ENCODE data around the gene RNF20. TPM values are rescaled to one million over a fixed set of nuclear protein-coding genes. Genes with fewer than 3 reads are reported as not detected.
"Not testable (repeated sequence)": the region's sequence is repeated elsewhere in the genome, so short reads cannot be mapped to it uniquely, and the experiment has no call there.

Gene RNF20
- polyA plus RNA-seq, 1 donor from 2014 or later, result 43.6 TPM

DNA sequence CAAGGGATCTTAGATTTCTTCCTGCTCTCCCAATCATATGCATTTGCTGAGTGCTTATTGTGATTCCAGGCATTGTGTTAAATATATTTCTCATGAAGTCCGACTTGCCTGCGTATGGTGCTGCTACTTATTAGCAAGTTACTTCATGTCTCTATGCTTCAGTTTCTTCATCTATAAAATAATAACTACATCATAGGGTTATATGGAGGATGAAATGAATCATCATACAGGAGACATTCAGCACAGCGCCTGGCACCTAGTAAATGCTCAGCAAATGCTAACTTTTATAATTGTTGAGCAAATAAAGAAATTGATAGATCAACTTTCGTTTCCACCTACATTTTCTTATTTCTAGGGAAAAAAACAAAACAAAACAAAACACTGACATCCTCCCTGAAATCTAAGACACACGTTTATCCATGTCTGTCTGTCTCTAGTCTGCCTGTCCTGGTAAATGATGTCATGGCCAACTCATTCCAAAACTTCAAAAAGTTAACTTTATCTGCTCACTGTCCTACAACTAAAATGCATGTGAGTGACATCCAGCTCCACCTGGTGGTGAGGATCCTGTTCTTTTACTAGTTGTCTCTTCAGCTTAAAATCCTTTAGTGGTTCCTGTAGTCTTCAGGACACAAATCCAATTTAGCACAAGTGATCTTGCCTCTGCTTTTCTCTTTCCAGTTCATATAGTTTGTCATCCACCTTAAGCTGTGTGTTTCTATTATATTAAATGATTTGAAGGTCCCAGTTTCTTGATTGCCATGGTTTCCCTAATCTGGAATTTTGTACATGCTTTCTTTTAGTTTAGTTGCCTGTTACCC is 33.5 kb downstream of the RNF20 start:
- Mint-ChIP-seq H3K27ac (no peak overlapping the region), H3K4me1 (peaks cover 0 to 1% (median 0%) of the 10 kb centered on the region in 3 donors), H3K36me3 (peaks cover 9% of the 10 kb centered on the region), H3K9me3 (no peaks in the 10 kb centered on the region), H3K4me3 (no peak overlapping the region), H3K27me3 (no peaks in the 10 kb centered on the region)

DNA sequence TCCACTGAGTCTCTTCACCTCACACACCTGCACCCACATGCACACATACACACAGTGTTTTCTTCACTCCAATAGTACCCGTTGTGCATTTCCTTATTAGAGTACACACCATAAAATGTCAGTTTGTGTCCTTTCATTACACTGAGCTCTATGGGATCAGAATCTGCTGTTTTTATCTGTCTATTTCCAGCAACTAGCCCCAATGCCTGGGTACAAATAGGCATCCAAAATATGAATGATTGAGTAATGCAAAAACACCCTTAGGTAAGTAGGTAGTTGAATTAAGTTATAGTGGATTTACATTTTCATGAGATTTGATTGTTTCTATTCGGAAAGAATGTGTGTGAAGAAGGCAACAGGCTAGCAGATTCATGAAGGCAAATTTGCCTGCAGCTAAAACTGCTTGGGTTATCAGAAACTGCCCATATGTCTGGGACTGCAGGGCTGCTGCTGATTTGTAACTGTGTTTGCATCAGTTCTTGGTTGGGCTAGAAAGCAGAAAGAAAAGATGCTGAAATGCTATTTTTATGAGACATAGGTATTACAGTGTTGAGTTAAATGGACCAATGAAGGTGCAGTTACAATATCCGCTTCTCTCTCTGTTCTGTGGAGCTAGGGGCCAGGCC is 34.2 kb downstream of the RNF20 start:
- H3K9me3 Mint-ChIP-seq, result no peaks in the 10 kb centered on the region
- H3K36me3 Mint-ChIP-seq, result peaks cover 9% of the 10 kb centered on the region
- H3K4me3 Mint-ChIP-seq, result no peak overlapping the region
- peaks cover 0 to 1% (median 0%) of the 10 kb centered on the region in 3 donors for H3K4me1 Mint-ChIP-seq
- H3K27me3 Mint-ChIP-seq, result no peaks in the 10 kb centered on the region
- no peak overlapping the region for H3K27ac Mint-ChIP-seq

GRCh38 chr9:101569741-101570501 is 36.3 kb downstream of the RNF20 start:
- Mint-ChIP-seq H3K9me3 (no peaks in the 10 kb centered on the region), H3K4me1 (peaks cover 0 to 1% (median 0%) of the 10 kb centered on the region in 3 donors)

GRCh38 chr9:101571114-101571513 is 37.5 kb downstream of the RNF20 start:
- no peaks in the 10 kb centered on the region for H3K27me3 Mint-ChIP-seq
- peaks cover 0 to 1% (median 0%) of the 10 kb centered on the region in 3 donors for H3K4me1 Mint-ChIP-seq
- no peaks in the 10 kb centered on the region for H3K9me3 Mint-ChIP-seq
- no peak overlapping the region for H3K4me3 Mint-ChIP-seq
- peaks cover 4% of the 10 kb centered on the region for H3K36me3 Mint-ChIP-seq
- H3K27ac Mint-ChIP-seq, result no peak overlapping the region

More at GRCh38 chr9:101569741-101570501, 36.3 kb downstream of the RNF20 start:
- no peak overlapping the region for H3K4me3 Mint-ChIP-seq
- no peaks in the 10 kb centered on the region for H3K27me3 Mint-ChIP-seq
- no peak overlapping the region for H3K27ac Mint-ChIP-seq
- peaks cover 4% of the 10 kb centered on the region for H3K36me3 Mint-ChIP-seq

GRCh38 chr9:101572316-101572715 is 38.7 kb downstream of the RNF20 start:
- no peak overlapping the region for H3K4me3 Mint-ChIP-seq
- H3K27ac Mint-ChIP-seq, result no peak overlapping the region
- H3K9me3 Mint-ChIP-seq, result no peaks in the 10 kb centered on the region
- no peaks in the 10 kb centered on the region for H3K27me3 Mint-ChIP-seq
- H3K36me3 Mint-ChIP-seq, result peaks cover 4% of the 10 kb centered on the region
- peaks cover 0 to 4% (median 1%) of the 10 kb centered on the region in 3 donors for H3K4me1 Mint-ChIP-seq

GRCh38 chr9:101574731-101575333 is 41.2 kb downstream of the RNF20 start:
- peaks cover 4% of the 10 kb centered on the region for H3K36me3 Mint-ChIP-seq
- H3K4me3 Mint-ChIP-seq, result no peak overlapping the region
- no peak overlapping the region for H3K27ac Mint-ChIP-seq
- H3K4me1 Mint-ChIP-seq, result peaks cover 7 to 12% (median 9%) of the 10 kb centered on the region in 3 donors
- H3K9me3 Mint-ChIP-seq, result no peaks in the 10 kb centered on the region
- H3K27me3 Mint-ChIP-seq, result no peaks in the 10 kb centered on the region

GRCh38 chr9:101578378-101578777 is 44.7 kb downstream of the RNF20 start:
- Mint-ChIP-seq H3K27ac (no peak overlapping the region), H3K9me3 (no peaks in the 10 kb centered on the region), H3K27me3 (no peaks in the 10 kb centered on the region)

DNA sequence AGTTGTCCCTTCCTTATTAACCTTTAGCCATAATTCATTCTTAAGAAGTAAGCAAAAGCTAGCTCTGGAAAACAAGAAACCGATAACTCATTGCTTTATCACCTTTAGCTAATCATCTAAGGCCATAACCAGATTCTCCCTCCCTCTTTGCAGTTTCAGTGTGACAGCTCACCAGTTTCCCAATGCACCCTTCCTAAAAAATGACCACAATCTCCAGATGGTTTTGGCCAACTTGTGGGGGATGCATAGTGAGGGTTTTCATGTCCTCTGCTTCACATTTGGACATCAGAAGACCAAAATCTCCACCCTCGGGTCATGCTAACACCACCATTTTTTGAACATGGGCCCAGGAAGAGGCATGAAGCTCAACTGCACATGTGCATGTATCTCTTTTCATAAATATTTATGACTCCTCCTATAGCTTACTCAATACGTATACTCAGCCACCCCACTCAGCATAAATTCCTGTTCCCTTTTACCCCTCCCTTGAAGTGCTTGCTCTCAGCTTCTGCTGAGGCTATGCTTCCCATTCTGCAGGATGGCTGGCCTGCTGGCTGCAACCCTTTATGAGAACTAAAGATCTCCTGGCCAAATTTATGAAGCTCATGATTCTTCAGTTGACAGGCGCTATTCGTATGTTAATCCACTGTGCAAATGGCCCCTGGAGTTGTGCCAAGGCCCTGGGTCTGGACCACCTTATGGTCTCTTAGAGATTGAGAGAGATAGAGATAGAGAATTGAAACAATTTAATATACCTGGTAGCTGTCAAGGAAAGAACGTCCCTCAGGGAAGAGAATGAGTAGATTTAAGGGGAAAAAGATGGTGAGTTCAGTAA is 46.3 kb downstream of the RNF20 start:
- Mint-ChIP-seq H3K27ac (no peak overlapping the region), H3K9me3 (no peaks in the 10 kb centered on the region), H3K27me3 (no peaks in the 10 kb centered on the region), H3K4me3 (no peak overlapping the region), H3K36me3 (peaks cover 4% of the 10 kb centered on the region), H3K4me1 (peaks cover 7 to 12% (median 9%) of the 10 kb centered on the region in 3 donors)

More at GRCh38 chr9:101578378-101578777, 44.7 kb downstream of the RNF20 start:
- Mint-ChIP-seq H3K36me3 (peaks cover 3% of the 10 kb centered on the region), H3K4me3 (peak overlapping the region in 1 of 4 donors; percentile 19), H3K4me1 (peaks cover 7 to 12% (median 9%) of the 10 kb centered on the region in 3 donors)

DNA sequence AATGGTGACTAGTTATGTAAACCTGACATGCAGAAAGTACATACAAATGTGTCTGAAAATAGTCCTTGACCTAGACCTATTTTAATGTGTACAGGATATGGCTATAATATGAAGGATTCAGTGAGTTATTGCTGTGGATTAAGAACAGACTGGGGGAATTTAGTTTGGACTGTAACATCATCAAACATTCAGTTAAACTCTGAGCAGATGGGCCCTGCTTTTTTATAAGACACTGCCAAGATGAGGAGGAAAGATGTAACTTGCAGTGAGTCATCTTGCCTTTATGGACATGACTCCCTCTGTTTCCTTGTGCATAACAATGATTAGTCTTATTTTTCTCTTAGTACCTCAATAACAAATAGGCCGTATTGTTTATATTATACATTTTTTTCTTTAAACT is 48.9 kb downstream of the RNF20 start:
- no peak overlapping the region for H3K27ac Mint-ChIP-seq
- H3K4me3 Mint-ChIP-seq, result no peak overlapping the region
- peaks cover 9% of the 10 kb centered on the region in 3 donors for H3K4me1 Mint-ChIP-seq
- H3K36me3 Mint-ChIP-seq, result peaks cover 5% of the 10 kb centered on the region
- no peaks in the 10 kb centered on the region for H3K27me3 Mint-ChIP-seq
- no peaks in the 10 kb centered on the region for H3K9me3 Mint-ChIP-seq

GRCh38 chr9:101585740-101586139 is 52.1 kb downstream of the RNF20 start:
- peaks cover 0 to 2% (median 0%) of the 10 kb centered on the region in 3 donors for H3K4me1 Mint-ChIP-seq
- peaks cover 5% of the 10 kb centered on the region for H3K36me3 Mint-ChIP-seq
- H3K4me3 Mint-ChIP-seq, result no peak overlapping the region
- no peak overlapping the region for H3K27ac Mint-ChIP-seq
- no peaks in the 10 kb centered on the region for H3K27me3 Mint-ChIP-seq
- H3K9me3 Mint-ChIP-seq, result no peaks in the 10 kb centered on the region

- H3K36me3 Mint-ChIP-seq, result peaks cover 5% of the 10 kb centered on the region
- H3K27ac Mint-ChIP-seq, result no peak overlapping the region
- no peak overlapping the region for H3K4me3 Mint-ChIP-seq
- peaks cover 0 to 2% (median 0%) of the 10 kb centered on the region in 3 donors for H3K4me1 Mint-ChIP-seq
- H3K9me3 Mint-ChIP-seq, result no peaks in the 10 kb centered on the region
- H3K27me3 Mint-ChIP-seq, result no peaks in the 10 kb centered on the region
Observed at GRCh38 chr9:101586651-101587050, 53.0 kb downstream of the RNF20 start.

GRCh38 chr9:101587332-101588043 is 53.8 kb downstream of the RNF20 start:
- H3K27me3 Mint-ChIP-seq, result no peaks in the 10 kb centered on the region
- peaks cover 0 to 2% (median 0%) of the 10 kb centered on the region in 3 donors for H3K4me1 Mint-ChIP-seq
- H3K36me3 Mint-ChIP-seq, result peaks cover 5% of the 10 kb centered on the region
- H3K27ac Mint-ChIP-seq, result no peak overlapping the region
- no peak overlapping the region for H3K4me3 Mint-ChIP-seq
- no peaks in the 10 kb centered on the region for H3K9me3 Mint-ChIP-seq

DNA sequence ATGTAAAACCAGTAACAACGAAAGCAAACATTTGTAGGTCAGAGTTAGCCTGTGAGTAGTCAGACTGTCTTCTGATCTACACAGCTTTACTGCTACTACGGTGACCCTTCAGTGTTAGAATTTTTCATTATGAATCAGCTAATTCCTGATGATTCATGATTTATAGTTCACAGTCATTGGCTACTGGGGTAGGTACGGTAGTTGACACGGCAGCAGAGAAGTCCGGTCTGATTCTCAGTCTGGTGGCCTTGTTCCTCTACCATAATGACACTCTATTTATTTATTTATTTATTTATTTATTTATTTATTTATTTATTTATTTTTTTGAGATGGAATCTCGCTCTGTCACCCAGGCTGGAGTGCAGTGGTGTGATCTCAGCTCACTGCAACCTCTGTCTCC is 56.4 kb downstream of the RNF20 start:
- not testable (repeated sequence) for H3K27ac Mint-ChIP-seq

More for the DNA sequence above, 56.4 kb downstream of the RNF20 start:
- not testable (repeated sequence) for H3K36me3 Mint-ChIP-seq, H3K27me3 Mint-ChIP-seq, H3K4me3 Mint-ChIP-seq, H3K4me1 Mint-ChIP-seq, H3K9me3 Mint-ChIP-seq
